NB4 (cell line): ENCODE measurements around the gene MED22.

ENCODE experiments used
- DNase-seq: peaks from one replicate; pipeline ENCODE4 v3.0.0; 2010; ENCODE audit warnings: low read depth
- H3K4me3 ChIP-seq: one replicate; pipeline ENCODE4 v1.5.1; 2011; ENCODE audit warnings: mild to moderate bottlenecking, low read depth, low read length, moderate library complexity
- CTCF ChIP-seq: IDR thresholded peaks from one replicate; pipeline ENCODE4 v1.5.1; 2012; ENCODE audit warnings: low read depth, low read length
- MAX ChIP-seq: IDR thresholded peaks from 2 replicates; pipeline ENCODE4 v1.6.1; 2011; ENCODE audit warnings: low read depth, low read length
- MYC ChIP-seq: IDR thresholded peaks from 2 replicates; pipeline ENCODE4 v1.6.1; 2011; ENCODE audit warnings: low read depth, low read length
- POLR2A ChIP-seq: IDR thresholded peaks from 2 replicates; pipeline ENCODE4 v1.6.1; 2011; ENCODE audit warnings: mild to moderate bottlenecking; ENCODE audit not compliant: insufficient read length; ENCODE audit errors: extremely low read depth

Gene MED22

GRCh38 chr9:133344071-133344470, 3.9 kb downstream of the MED22 start:
- no peak for DNase-seq
- TF ChIP-seq MAX (no peak), CTCF (no peak), POLR2A (no peak), MYC (no peak)
- no peak overlapping the region for H3K4me3 ChIP-seq

GRCh38 chr9:133342570-133342969, 5.4 kb downstream of the MED22 start:
- no peak overlapping the region for H3K4me3 ChIP-seq
- TF ChIP-seq CTCF (peak; percentile 22), POLR2A (no peak), MAX (no peak)
- peak; percentile 39 for DNase-seq

GRCh38 chr9:133342069-133342406, 5.9 kb downstream of the MED22 start:
- peak; percentile 31 for TF ChIP-seq CTCF
- TF ChIP-seq MAX = no peak
- no peak for DNase-seq
- no peak overlapping the region for H3K4me3 ChIP-seq

GRCh38 chr9:133341369-133342068, 6.4 kb downstream of the MED22 start:
- peak; percentile 95 for TF ChIP-seq MYC
- no peak for TF ChIP-seq CTCF
- TF ChIP-seq POLR2A = no peak
- peak; percentile 96 for TF ChIP-seq MAX
- peak; percentile 77 for DNase-seq
- H3K4me3 ChIP-seq = no peak overlapping the region

GRCh38 chr9:133340916-133341315, 7.0 kb downstream of the MED22 start:
- no peak for TF ChIP-seq MYC
- no peak for TF ChIP-seq MAX
- no peak for TF ChIP-seq POLR2A
- no peak for TF ChIP-seq CTCF
- no peak for DNase-seq
- H3K4me3 ChIP-seq = no peak overlapping the region

GRCh38 chr9:133340256-133340655, 7.7 kb downstream of the MED22 start:
- TF ChIP-seq MYC (peak; percentile 91), POLR2A (no peak), MAX (peak; percentile 89), CTCF (no peak)
- peak; percentile 68 for DNase-seq
- H3K4me3 ChIP-seq = no peak overlapping the region
